Hepatic stellate cell (primary cell): Measurements from ENCODE around the gene ITPK1.

Experiments used
- DNase-seq: peaks from one replicate; pipeline ENCODE4 v3.0.0; 2011; ENCODE audit warnings: low spot score

Gene ITPK1

DNA sequence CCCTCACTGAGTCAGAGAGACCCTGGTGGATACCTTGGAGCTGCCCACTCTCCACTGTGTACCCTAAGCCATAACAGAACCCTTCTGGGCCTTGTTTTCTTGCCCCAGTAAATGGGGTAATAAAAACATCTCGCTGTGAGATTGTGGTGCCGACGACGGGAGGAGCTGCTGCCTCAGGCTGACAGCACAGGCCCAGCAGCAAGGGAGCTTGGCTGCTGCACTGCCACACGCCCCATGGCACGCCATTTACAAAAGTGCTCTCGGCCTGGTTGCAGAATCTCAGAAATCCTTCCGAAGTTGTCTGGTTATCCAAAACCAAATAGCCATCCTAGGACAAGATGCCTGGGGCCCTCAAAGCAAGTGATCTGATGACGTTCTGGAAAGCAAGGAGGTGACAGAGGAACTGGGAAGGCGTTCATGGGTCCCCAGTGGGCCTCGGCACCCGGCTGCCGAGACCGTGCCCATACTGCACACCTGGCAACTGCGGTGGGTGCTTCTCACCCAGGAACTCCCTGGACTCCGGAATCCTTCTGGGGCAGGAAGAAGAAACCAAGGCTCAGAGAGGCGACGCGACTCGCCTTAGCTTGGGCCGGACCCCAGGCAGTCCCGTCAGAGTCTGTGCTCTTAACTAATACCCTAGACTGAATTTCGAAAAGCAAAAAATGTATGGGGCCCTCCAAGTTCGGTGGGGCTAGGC is 166.1 kb downstream of the ITPK1 start:
- DNase-seq, result no peak

DNA sequence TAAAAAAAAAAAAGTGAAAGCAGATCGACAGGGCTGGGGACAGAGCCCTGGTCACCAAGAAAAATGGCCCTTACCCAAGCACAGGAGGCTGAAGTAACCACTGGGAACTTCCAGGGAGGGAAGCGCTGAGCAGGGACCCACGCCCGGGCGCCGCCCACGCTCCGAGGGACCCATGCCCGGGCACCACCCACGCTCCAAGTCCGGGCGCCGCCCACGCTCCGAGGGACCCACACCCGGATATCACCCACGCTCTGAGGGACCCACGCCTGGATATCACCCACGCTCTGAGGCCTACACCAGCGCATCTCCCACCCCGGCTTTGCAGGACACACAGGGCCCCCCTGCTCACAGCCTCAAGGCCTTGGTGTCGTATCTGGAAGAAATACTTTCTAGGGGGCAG is 167.1 kb downstream of the ITPK1 start:
- DNase-seq, result no peak

DNA sequence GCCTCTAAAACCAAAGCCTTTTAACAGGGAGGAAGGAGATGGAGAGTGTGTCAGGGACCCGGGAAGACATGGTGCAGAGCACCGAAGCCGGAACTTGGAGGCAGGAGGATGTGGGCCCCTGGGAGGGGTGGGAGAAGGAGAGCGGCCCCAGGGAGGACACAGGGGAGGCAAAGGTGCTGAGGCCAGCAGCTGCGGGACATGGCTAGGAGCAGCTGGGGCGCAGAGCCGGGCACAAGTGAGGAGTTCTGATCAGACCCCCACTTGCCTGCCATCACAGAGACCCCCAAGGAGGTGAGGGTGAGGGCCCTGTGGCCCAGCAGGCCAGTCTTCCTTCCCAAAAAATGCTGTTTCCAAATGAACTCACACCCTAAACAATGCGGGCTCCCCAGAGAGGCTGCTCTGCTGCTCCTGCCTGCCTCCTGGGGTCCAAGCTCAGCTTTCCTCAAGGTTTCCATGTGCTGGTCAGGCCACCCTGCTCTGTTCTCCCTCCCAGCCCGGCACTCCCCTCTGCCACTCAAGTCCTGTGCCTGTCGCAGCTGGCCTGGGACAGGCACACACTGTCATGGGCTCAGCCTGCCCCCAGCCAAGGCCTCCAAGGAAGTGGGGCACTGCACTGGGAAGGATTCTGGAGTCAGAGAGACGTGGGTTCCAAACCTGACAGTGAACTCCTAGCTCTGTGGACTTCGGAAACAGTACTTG is 168.7 kb downstream of the ITPK1 start:
- DNase-seq, result no peak

DNA sequence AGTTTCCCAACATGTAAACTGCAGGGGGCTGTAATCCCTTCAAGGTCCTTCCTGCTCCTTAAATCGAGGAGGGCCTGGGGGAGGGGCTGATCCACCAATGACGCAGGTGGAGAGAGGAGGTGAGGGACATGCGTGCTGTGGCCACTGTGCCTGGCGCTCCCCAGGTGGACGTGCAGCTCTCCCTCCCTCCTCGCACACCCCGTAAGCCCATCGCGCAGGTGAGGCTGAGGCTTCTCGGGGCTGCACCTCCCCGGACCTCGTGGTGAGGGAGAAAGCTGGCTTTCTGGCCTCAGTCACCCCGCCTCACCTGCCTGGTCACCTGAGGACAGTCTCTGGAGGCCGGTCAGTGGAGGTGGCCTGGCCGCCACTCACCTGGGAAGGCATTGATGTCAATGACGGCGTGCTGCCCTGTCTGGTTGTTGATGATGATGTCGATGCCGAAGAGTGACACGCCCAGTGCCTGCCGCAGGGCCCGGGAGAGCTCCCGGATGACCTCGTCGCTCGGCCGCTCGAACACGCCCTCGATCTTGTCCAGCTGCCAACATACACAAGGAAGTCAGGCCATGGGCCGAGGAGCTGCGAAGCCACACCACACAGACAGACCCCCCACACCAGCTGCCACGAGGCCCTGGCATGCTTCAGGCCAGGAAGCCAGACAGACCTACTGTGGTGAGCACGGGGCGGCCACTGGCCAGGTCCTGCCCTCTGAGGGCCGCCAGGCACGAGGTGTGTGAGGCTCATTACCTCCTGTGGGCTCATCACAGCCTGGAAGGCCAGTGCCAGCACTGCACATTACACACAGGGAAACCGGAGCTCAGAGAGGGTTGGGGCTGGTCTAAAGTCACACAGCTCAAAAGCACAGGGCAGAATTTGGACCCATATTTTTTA is 169.5 kb downstream of the ITPK1 start:
- peak; percentile 77 for DNase-seq

DNA sequence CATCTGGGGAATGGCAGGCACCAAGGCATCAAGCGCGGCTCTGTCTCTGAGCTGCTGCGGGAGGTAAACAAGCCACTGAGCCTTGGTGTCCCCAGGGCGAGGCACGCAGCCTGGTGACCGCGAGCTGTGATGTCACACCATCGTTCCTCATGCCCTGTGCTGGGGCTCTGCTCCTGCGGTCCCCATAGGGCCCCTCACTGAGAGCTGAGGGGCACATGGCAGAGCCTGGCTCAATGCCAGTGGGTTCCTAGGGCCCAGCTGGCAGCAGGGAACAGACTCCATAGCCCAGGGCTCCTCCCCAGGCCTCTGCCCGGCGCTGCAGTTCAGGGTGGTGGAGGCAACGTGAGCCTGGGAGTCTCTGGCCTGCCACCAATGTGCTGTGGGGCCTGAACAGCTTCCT is 170.2 kb downstream of the ITPK1 start:
- DNase-seq, result no peak

DNA sequence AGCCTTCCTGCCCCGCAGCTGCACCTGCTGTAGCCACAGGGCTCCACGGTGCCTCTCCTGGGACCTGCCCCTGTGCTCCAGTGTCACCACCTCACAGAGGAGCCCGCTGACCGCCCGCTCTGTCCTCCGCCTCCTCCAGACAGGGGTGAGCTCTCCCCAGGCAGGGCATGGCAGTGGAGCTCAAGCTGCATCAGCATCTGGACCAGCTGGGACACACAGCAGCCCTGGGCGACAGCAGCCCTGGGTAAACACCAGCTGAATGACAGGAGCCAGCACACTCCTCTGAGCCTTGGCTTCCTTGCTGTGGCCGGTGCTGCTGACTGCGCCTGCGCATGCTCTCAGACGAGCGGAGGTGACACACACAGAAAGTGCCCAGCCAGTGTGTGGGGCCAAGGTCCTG is 170.7 kb downstream of the ITPK1 start:
- no peak for DNase-seq

DNA sequence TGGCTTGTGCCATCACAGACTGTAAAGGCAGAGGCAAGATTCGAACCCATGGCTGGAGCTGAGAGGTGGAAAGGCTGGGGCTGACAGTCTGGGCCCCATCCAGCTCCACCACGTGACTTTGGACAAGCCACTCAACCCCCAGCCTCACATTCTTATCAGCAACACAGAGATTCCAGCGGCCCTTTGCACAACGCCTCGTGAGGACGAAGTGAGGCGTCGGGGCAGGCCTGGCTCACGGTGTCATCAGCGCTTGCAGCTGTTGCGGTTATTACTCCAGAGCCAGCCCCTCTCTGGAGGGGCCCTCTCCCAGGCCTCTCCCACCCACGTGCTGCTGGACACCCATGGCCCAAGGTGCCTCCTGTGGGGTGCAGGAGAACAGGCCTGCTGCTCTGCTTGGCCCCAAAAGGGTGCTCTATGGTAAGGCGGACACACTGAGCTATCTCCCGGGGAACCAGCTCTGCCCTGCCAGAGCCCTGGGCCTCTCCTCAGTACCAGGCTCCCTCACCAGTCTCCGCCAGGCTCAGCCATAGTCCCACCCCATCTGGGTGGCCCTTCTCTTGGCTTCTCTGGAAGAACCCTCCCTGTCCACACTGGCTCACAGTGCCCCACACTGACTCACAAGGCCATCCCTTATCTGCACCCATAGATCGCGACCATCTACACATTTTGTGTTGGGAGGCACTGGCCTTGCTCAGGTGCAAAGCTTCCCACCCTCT is 171.7 kb downstream of the ITPK1 start:
- DNase-seq, result no peak

DNA sequence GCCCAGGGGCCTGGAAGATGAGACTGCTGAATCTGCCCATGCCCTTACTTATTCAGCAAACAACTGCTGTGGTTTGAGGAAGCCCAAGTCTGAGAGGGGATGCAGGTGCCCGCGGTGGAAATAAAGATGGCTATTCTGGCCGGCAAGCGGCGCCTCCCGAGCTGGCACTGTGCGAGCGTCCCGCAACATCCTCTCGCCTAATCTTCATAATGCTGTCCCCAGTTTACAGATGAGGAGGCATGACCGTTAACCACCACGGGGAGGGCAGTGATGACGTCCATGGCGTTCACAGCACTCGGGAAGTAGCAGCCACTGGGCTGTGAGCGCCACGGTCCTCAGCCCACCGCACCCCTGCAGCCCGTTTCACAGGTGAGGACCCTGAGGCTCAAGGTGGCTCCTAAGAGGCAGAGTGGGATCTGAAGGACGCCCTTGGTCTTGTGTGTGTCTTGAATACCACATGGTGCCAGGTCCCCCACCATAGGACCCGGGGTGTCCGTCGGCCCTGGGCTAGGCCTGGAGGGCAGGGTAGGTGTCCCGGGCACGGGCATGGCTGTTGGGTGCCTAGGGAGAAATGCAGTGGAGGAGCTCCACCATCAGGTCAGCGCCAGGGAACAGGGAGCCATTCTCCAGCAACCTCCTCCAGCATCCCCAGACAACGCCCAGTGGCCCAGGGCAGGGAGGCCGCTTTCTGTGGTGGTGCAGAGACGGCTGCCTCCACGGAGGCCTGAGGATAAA is 172.6 kb downstream of the ITPK1 start:
- no peak for DNase-seq

DNA sequence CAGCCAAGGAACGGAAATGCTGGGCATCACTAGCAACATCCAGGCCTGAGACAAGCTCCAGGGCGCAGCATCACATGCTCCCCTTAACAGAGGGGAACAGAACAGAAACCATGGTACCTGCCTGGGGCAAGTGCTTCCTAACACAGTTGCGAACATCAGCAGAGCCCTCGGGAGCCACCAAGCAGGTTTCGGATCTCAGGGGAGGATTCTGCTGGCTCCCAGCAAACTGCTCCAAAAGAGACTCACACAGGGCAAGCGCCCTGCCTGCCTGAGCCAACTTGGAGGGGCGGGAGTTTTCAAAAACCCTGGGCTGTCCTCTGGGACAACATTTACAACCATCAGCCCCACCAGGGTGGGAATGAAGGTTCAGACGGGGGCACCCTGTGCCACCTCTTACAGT is 173.1 kb downstream of the ITPK1 start:
- DNase-seq, result no peak

DNA sequence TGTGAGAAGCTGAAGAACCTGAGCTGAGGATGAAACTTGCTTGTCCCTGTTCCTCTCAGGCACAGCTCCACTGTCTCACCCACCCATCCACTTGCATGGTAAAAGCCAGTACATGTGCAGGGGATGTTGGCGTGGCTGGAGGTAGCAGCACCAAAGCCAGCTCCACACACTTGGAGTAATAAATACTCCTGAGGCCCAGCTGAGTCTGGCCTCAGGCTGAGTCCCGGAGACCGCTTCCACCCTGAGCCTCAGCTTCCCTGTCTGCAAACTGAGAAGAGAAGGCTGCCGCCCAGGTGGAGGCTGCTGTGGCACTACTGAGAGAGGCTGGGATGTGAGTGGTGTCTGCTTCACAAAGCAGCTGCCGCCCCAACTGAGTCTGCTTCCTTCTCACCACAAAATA is 173.6 kb downstream of the ITPK1 start:
- DNase-seq, result no peak

DNA sequence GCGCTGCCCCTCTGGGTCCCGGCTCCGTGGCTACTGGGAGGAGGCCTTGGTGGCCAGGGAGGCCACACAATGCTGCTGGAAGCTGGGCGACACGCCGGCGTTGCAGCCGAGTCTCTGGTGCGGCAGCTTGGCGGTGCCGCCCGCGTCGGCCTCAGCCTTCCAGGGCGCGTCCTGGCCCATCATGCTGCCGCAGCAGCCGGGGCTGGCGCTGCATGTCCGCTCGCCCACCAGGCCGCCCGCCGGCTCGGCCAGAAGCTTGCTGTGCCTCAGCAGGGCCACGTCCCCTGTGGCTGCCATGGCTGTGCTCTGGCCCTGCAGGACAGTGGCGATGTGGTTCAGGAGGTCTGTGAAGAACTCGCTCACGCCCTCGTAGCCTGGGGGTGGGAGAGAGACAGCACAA is 174.2 kb downstream of the ITPK1 start:
- DNase-seq, result no peak

DNA sequence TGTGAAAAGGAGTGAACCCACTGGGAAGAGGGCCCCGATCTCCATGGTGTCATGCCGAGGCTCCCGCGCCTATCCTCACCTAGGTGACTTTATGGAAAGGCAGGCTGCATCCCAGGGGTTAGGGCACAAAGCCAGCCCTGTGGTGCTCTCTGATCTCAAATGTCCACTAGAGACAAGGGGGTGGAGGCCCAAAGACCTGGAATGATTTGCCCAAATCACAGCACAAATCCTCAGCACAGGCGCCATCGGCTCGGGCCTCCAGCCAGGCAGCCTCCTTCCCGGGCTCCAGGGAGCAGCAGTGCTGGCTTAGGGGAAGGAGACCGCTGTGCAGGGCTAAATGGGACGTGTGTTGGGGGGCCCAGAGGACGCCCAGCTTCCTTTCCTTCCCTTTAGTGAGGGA is 175.2 kb downstream of the ITPK1 start:
- DNase-seq, result no peak

DNA sequence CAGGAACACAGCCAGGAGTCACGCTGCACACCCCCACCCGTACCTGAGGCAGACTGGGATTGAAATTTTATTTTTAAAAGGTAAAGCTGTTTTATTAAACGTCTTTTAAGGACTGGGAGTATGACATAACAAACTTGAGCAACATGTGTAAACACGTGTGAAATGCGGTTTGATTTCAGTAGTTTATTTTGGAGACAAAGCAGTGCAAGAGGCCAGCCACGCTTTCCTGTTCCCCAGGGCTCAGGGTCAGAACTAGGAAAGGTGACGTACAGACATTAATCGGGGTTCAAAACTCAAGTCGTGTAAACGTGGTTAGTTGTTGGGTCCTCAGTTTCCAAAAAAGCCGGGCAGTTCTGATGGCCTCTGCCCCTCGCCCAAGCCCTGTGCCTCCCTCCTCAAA is 176.0 kb downstream of the ITPK1 start:
- DNase-seq, result no peak

DNA sequence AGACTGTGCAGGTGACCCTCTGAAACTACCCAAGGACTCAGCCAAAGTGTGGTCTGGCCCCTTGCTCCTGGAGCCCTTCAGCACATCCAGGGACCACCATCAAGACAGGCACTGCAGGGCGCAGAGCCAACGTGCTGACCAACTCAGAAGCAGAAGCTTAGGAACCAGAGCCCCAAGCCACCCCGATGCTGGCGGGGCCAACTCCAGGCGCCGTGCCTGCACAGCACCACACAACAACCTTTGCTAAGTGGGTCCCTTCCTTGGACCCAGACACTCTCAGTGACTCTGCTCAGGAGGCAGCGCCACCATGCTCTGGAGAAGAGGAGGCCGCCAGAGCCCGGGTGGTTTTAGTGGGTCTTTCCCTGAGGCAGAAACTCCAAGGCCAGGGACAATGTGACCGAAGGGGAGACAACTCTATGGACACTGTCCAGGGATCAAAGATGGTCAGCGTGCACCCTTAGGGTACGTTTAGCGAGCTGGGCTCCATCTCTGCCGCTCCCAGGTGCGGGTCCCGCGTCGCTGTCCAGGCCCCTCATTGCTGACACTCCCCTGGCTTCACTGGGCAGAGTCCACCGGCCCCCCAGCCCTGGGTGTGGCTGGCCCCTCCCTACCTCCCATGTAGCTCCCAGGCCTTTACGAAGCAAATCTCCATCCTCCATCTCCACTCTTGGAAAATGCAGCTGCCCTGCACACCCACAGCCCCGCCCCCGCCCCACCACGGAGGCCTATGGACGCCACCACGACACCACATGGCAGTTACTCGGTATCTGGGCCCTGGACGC is 176.6 kb downstream of the ITPK1 start:
- no peak for DNase-seq

DNA sequence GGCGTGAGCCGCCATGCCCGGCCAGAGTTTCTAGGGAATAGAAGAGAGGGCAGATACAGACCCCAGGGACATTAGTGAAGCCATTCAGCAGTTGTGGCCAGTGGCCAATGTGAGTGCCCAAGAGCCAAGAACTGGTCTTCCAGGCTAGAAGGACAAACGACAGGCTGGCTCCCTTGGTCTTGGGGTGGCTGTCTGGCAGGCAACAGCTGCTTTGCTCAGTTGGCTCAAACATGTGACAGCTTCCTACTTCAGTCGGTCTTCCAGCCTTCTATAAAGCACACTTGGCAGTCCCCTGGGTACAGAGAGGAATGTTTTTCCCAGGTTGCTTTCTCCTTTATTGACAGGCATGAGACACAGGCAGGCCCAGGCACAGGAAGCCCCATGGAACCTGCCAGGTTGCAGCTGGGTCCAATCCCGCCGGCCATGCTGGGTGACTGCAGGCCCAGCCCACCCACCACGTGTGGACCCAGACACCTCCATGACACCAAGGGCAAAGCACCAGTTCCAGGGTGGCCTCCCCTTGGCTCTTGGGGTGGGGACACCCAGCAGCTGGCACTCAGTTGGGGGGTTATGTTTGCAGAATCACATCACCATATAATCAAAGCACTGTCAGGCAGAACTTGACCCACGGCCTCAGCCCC is 177.4 kb downstream of the ITPK1 start:
- no peak for DNase-seq

DNA sequence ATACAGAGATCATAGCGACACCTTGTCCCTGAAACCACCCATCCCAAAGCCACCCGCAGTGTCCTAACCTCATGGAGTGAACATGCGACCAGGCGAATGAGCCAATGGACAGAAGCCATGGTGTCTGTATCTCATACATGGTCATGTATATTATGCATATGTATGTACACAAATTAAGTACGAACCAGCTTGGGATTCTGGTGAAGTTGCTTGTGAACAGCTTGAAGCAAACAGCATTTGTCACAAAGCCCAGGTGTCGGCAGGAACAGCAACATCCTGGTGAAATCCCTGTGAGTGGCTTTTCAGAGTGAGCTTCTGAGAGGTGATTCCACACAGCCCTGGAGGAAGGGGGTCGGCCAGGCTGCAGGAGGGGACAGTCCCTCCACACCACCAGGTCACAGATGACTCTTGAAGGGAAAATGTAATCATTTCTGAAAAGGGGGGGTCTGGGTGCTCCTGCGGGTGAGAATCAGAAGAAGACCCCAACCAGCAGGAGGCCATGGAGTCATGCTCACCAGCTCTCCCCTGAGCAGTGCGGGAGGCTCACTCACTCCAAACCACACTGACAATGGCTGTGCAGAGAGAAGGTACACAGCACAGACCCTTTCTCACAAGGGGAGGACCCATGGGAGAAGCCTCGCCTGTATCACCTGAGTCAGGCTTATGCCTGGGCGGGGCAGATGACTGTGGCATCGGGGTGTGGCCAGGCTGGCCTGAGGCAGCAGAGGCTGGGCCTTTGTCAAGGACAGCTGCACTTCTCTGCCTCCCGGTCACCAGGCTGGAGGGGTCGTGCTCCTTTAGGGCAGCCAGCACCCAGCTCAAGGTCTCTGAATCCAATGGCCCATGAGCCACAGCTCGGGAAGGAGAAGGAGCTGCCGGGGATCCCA is 178.4 kb downstream of the ITPK1 start:
- no peak for DNase-seq

DNA sequence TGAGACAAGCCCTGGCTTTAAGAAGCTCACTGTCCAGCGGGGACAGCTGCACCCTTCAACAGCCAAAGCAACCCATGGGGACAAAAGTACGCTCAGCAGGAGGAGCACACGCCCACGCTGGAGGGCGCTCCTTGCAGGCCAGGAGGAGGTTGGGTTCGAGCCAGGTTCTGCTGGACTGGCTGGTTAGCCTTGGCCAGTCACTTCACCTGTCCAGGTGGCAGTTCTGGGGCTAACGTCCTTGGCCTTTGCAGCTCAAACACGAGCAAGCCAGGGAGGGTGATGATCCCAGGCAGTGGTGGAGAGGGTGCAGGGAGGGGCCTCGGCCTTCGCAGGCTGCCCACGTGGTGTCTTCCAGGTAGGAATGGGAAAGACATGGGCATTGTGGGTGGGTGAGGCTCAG is 179.6 kb downstream of the ITPK1 start:
- no peak for DNase-seq

DNA sequence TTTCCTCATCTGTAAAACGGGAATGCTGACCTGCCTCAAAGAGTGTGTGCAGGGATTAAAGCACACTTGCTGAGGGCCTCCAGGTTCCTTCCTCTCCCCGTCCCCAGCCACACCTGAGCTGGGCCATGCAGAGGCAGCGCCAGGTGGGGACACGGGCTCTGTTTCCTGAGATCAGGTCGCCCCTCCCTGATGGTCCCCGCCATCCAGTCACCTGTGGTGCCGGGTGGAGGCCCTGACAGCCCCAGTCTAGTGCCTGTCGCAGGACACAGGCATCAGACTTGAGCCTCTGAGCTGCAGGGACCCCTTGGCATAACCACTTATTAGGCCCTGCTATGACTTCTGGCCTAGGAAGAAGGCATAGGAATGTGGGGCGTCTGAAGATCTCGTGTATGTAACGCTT is 180.3 kb downstream of the ITPK1 start:
- DNase-seq, result no peak
